ENCODE data around the gene NXPH3.

Gene NXPH3

GRCh38 chr17:49583889-49584288 is 8.2 kb downstream of the NXPH3 start:
- Histone ChIP-seq H2AFZ (ENCODE audit: low read depth, low read length) (no peak overlapping the region), H3K4me3 (ENCODE audit: low read depth in 1 of 2, low read length in 2 of 2) (no peak overlapping the region), H3K27me3 (ENCODE audit: insufficient read depth, low read length, poor library complexity) (no peaks in the 10 kb centered on the region), H3K79me2 (ENCODE audit: insufficient read depth, low read length) (no peaks in the 10 kb centered on the region), H3K4me2 (ENCODE audit: insufficient read depth, low read length) (no peak overlapping the region), H3K27ac (ENCODE audit: low read length) (no peak overlapping the region), H3K9me3 (ENCODE audit: insufficient read depth, low read length, severe bottlenecking) (no peaks in the 10 kb centered on the region), H3K4me1 (ENCODE audit: insufficient read depth, low read length) (no peaks in the 10 kb centered on the region), H3K36me3 (ENCODE audit: insufficient read depth, low read length) (no peaks in the 10 kb centered on the region), H4K20me1 (ENCODE audit: insufficient read depth, low read length) (no peaks in the 10 kb centered on the region; the same call in 1 of the 2 replicates), H3K9ac (ENCODE audit: low read depth, low read length) (no peak overlapping the region)
- TF ChIP-seq CTCF (IDR thresholded peaks at IDR 0.05; ENCODE audit: borderline replicate concordance, extremely low read depth, low read length, poor library complexity, severe bottlenecking) (no peak), EZH2 (IDR thresholded peaks at IDR 0.05; ENCODE audit: borderline replicate concordance, low read depth, low read length, severe bottlenecking) (no peak)
- ATAC-seq (ENCODE audit: insufficient read depth, low read depth) (no peak), DNase-seq (no peak)

DNA sequence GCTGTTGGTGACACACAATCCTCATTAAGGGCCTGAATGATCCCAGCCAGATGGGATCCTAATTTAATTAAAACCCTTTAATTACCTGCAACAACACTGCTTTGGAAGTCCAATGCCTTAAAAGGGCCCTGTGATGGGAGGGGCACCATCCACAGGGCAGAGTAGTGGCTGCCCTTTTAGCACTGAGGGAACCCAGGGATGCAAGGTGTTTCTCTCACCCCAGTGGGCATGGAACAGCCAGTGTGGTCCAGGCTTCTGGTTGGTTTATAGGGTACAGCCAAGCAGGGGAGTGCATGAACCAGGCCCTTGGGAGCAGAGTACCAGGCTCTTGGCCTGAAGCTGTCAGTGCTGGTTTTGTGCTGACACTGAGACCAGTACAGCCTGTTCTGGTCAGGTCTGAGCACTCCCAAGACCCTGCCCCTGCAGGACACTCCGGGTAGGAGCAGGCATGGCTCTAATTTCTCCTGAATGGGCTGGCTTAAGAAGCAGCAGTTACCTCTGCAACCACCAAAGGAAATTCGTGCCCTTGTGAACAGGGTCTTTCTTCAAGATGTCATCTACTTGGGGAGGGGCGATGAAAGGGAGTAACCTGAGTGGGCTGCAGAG is 9.9 kb downstream of the NXPH3 start:
- Histone ChIP-seq H3K4me1 (ENCODE audit: insufficient read depth, low read length) (no peaks in the 10 kb centered on the region), H3K27me3 (ENCODE audit: insufficient read depth, low read length, poor library complexity) (no peaks in the 10 kb centered on the region), H3K27ac (ENCODE audit: low read length) (no peak overlapping the region), H3K9ac (ENCODE audit: low read depth, low read length) (no peak overlapping the region), H3K9me3 (ENCODE audit: insufficient read depth, low read length, severe bottlenecking) (no peaks in the 10 kb centered on the region), H4K20me1 (ENCODE audit: insufficient read depth, low read length) (no peaks in the 10 kb centered on the region; the same call in 1 of the 2 replicates), H3K79me2 (ENCODE audit: insufficient read depth, low read length) (no peaks in the 10 kb centered on the region), H3K4me2 (ENCODE audit: insufficient read depth, low read length) (no peak overlapping the region), H3K4me3 (ENCODE audit: low read depth in 1 of 2, low read length in 2 of 2) (no peak overlapping the region), H3K36me3 (ENCODE audit: insufficient read depth, low read length) (no peaks in the 10 kb centered on the region), H2AFZ (ENCODE audit: low read depth, low read length) (no peak overlapping the region)
- no peak for DNase-seq
- TF ChIP-seq EZH2 (IDR thresholded peaks at IDR 0.05; ENCODE audit: borderline replicate concordance, low read depth, low read length, severe bottlenecking) (no peak), CTCF (IDR thresholded peaks at IDR 0.05; ENCODE audit: borderline replicate concordance, extremely low read depth, low read length, poor library complexity, severe bottlenecking) (peak; percentile 7)
- peak; percentile 31; the same call in 1 of the 3 replicates for ATAC-seq (ENCODE audit: insufficient read depth, low read depth)

DNA sequence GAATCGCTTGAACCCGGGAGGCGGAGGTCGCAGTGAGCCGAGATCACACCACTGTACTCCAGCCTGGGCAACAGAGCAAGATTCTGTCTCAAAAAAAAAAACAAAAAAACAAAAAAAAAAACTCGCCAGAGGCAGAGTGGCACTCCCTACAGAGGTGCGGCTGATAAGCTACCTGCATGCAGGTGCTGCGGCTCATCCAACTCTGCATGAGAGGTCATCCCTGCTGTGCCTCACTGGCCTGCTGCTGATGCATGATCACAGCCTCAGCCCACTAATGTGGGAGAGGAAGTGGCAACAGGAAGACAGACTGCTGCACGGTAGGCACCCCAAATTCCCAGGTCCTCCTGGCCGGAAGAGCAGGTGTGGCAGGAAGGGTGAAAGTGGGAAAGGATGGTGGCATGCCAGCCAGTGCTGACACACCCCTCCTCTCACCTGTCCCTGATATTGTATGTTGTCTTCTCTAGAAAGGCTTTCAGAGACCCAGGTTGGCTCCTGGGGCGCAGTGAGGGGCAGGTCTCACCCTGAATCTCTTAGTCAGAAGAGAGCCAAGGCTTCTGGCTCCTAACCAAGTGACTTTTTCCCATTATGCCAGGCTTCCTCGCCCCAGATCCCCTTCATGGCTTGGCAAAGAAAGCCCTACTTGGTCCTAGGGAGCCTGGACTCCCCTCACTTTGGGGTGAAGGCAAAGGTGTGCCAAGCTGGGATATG is 11.8 kb downstream of the NXPH3 start:
- no peaks in the 10 kb centered on the region for H3K27me3 ChIP-seq (ENCODE audit: insufficient read depth, low read length, poor library complexity)
- ATAC-seq (ENCODE audit: insufficient read depth, low read depth): no peak
- no peaks in the 10 kb centered on the region for H3K9me3 ChIP-seq (ENCODE audit: insufficient read depth, low read length, severe bottlenecking)
- no peak overlapping the region for H3K4me2 ChIP-seq (ENCODE audit: insufficient read depth, low read length)
- no peak overlapping the region for H2AFZ ChIP-seq (ENCODE audit: low read depth, low read length)
- no peak overlapping the region for H3K4me3 ChIP-seq (ENCODE audit: low read depth in 1 of 2, low read length in 2 of 2)
- H3K36me3 ChIP-seq (ENCODE audit: insufficient read depth, low read length): no peaks in the 10 kb centered on the region
- no peaks in the 10 kb centered on the region; the same call in 1 of the 2 replicates for H4K20me1 ChIP-seq (ENCODE audit: insufficient read depth, low read length)
- no peaks in the 10 kb centered on the region for H3K4me1 ChIP-seq (ENCODE audit: insufficient read depth, low read length)
- DNase-seq: no peak
- TF ChIP-seq CTCF (IDR thresholded peaks at IDR 0.05; ENCODE audit: borderline replicate concordance, extremely low read depth, low read length, poor library complexity, severe bottlenecking) (no peak), EZH2 (IDR thresholded peaks at IDR 0.05; ENCODE audit: borderline replicate concordance, low read depth, low read length, severe bottlenecking) (no peak)
- no peak overlapping the region for H3K9ac ChIP-seq (ENCODE audit: low read depth, low read length)
- no peak overlapping the region for H3K27ac ChIP-seq (ENCODE audit: low read length)
- H3K79me2 ChIP-seq (ENCODE audit: insufficient read depth, low read length): no peaks in the 10 kb centered on the region

Measured in DND-41 (cell line).